Natural killer cell (primary cell): Measurements from ENCODE around the gene RSRC1. TPM values are rescaled to one million over a fixed set of nuclear protein-coding genes. Genes with fewer than 3 reads are reported as not detected.

Experiments used
- ATAC-seq, 3 donors: fragments of 150-1000 bp in 2 of 3; fragments of 200-7000 bp in 1 of 3; cut with Tn5 transposase; 1 replicate in 1 of 3; 2 replicates in 2 of 3; pipeline ENCODE4 v1.10.0; 2021; ENCODE audit warnings: mild to moderate bottlenecking in 2 of 3, moderate library complexity in 2 of 3
- DNase-seq, 2 donors: peaks; one replicate each; pipeline versions ENCODE4 v3.0.0 to v3.0.0-alpha.2; 2013 to 2021; ENCODE audit warnings: mixed read lengths in 1 of 2
- H3K27ac ChIP-seq: one replicate; pipeline ENCODE4 v1.5.1; 2013; ENCODE audit warnings: mild to moderate bottlenecking, low read length
- H3K27me3 ChIP-seq: one replicate; pipeline ENCODE4 v1.6.1; 2013; ENCODE audit warnings: low read length; ENCODE audit not compliant: control insufficient read depth, insufficient read depth
- H3K36me3 ChIP-seq: one replicate; pipeline ENCODE4 v1.6.1; 2013; ENCODE audit warnings: low read length; ENCODE audit not compliant: control insufficient read depth, insufficient read depth
- H3K4me1 ChIP-seq: one replicate; pipeline ENCODE4 v1.6.1; 2013; ENCODE audit warnings: low read length; ENCODE audit not compliant: control insufficient read depth, insufficient read depth
- H3K4me3 ChIP-seq: one replicate; pipeline ENCODE4 v1.5.1; 2013; ENCODE audit warnings: low read length
- H3K9me3 ChIP-seq: one replicate; pipeline ENCODE4 v1.6.1; 2013; ENCODE audit warnings: low read length; ENCODE audit not compliant: control insufficient read depth, insufficient read depth
- H3K27ac Mint-ChIP-seq, 2 donors: one replicate each; pipeline ENCODE4 v1.8.0; 2022; ENCODE audit warnings: mild to moderate bottlenecking in 2 of 2, mixed read lengths in 2 of 2, moderate library complexity in 1 of 2
- H3K27me3 Mint-ChIP-seq, 2 donors: one replicate each; pipeline ENCODE4 v1.8.0; 2022; ENCODE audit warnings: low read depth in 2 of 2, mixed read lengths in 2 of 2
- H3K36me3 Mint-ChIP-seq: one replicate; pipeline ENCODE4 v1.8.0; 2022; ENCODE audit warnings: mixed read lengths
- H3K4me1 Mint-ChIP-seq, 2 donors: one replicate each; pipeline ENCODE4 v1.8.0; 2022; ENCODE audit warnings: mixed read lengths in 2 of 2
- H3K4me3 Mint-ChIP-seq: one replicate; pipeline ENCODE4 v1.8.0; 2022; ENCODE audit warnings: mild to moderate bottlenecking, moderate library complexity, mixed read lengths
- H3K9me3 Mint-ChIP-seq, 2 donors: one replicate each; pipeline ENCODE4 v1.8.0; 2022; ENCODE audit warnings: mixed read lengths in 2 of 2
- CTCF ChIP-seq: fragments of 200-600 bp; IDR thresholded peaks from one replicate; pipeline ENCODE4 v1.8.0; 2022; ENCODE audit warnings: antibody characterized with exemption
- WGBS: methylation state at CpG from one replicate; pipeline ENCODE4 v1.1.7; 2013; ENCODE audit warnings: missing lambda C conversion rate; ENCODE audit not compliant: insufficient coverage; 5-methylcytosine and 5-hydroxymethylcytosine counted together
- intact Hi-C: fragments of 100-400 bp; cut with micrococcal nuclease; formaldehyde crosslinking; loops from one replicate; pipeline ENCODE4 v1.14.2; 2022
- total RNA-seq, 4 donors: library from RNA; stranded (reverse); fragments of 120-200 nt in 1 of 4; gene quantifications; one replicate each; pipeline versions ENCODE4 v1.2.3 to v1.2.4, GENCODE V29; 2013 to 2022

Gene RSRC1
- total RNA-seq, 3 donors from 2014 or later (not counting 1 experiment from before 2014, with no cell fraction given) = 37.3 to 41.1 (median 37.6) TPM

- no peak for TF ChIP-seq CTCF
- intact Hi-C loops = no loop called here
- no peak overlapping the region for H3K4me3 ChIP-seq
- peak overlapping the region; percentile 86 for H3K4me3 Mint-ChIP-seq
- H3K4me1 Mint-ChIP-seq = peaks cover 25 to 38% of the 10 kb centered on the region in 2 donors
- no peak overlapping the region for H3K27ac Mint-ChIP-seq
- H3K4me1 ChIP-seq = peaks cover 33% of the 10 kb centered on the region
- no peak for DNase-seq
- H3K9me3 ChIP-seq = peaks cover 6% of the 10 kb centered on the region
- H3K27ac ChIP-seq = no peak overlapping the region
- peaks cover 77 to 88% of the 10 kb centered on the region in 2 donors for H3K27me3 Mint-ChIP-seq
- no peaks in the 10 kb centered on the region for H3K36me3 ChIP-seq
- H3K9me3 Mint-ChIP-seq = no peaks in the 10 kb centered on the region
- WGBS = 16% methylated on average over 5 of the region's 5 CpGs
- H3K36me3 Mint-ChIP-seq = no peaks in the 10 kb centered on the region
- ATAC-seq = no peak
- H3K27me3 ChIP-seq = peaks cover 90% of the 10 kb centered on the region
Measured at GRCh38 chr3:158098834-158099424, 11.0 kb upstream of the RSRC1 start.

GRCh38 chr3:158100681-158101080 is 9.2 kb upstream of the RSRC1 start:
- Histone ChIP-seq H3K36me3 (no peaks in the 10 kb centered on the region), H3K27me3 (peaks cover 86% of the 10 kb centered on the region), H3K4me3 (no peak overlapping the region), H3K27ac (no peak overlapping the region), H3K4me1 (peaks cover 39% of the 10 kb centered on the region), H3K9me3 (peaks cover 3% of the 10 kb centered on the region)
- H3K4me3 Mint-ChIP-seq = no peak overlapping the region
- WGBS = no CpG with 5 or more reads among the region's 2 CpGs
- intact Hi-C loops = no loop called here
- ATAC-seq (no peak), DNase-seq (no peak)
- H3K9me3 Mint-ChIP-seq = no peaks in the 10 kb centered on the region
- peaks cover 75 to 92% of the 10 kb centered on the region in 2 donors for H3K27me3 Mint-ChIP-seq
- H3K36me3 Mint-ChIP-seq = no peaks in the 10 kb centered on the region
- H3K27ac Mint-ChIP-seq = no peak overlapping the region
- TF ChIP-seq CTCF = no peak
- peaks cover 33 to 52% of the 10 kb centered on the region in 2 donors for H3K4me1 Mint-ChIP-seq

- DNase-seq (no peak), ATAC-seq (no peak)
- peaks cover 75 to 92% of the 10 kb centered on the region in 2 donors for H3K27me3 Mint-ChIP-seq
- H3K27ac Mint-ChIP-seq = no peak overlapping the region
- no peaks in the 10 kb centered on the region for H3K36me3 Mint-ChIP-seq
- intact Hi-C loops = no loop called here
- no peaks in the 10 kb centered on the region for H3K9me3 Mint-ChIP-seq
- H3K36me3 ChIP-seq = no peaks in the 10 kb centered on the region
- H3K27ac ChIP-seq = no peak overlapping the region
- TF ChIP-seq CTCF = no peak
- peaks cover 42 to 61% of the 10 kb centered on the region in 2 donors for H3K4me1 Mint-ChIP-seq
- H3K4me3 ChIP-seq = no peak overlapping the region
- 23% methylated on average over 11 of the region's 14 CpGs for WGBS
- peaks cover 85% of the 10 kb centered on the region for H3K27me3 ChIP-seq
- peaks cover 48% of the 10 kb centered on the region for H3K4me1 ChIP-seq
- no peak overlapping the region for H3K4me3 Mint-ChIP-seq
- peaks cover 4% of the 10 kb centered on the region for H3K9me3 ChIP-seq
Measured at GRCh38 chr3:158101335-158102241, 8.3 kb upstream of the RSRC1 start.
